Activated T-cell treated with anti-CD3 and anti-CD28 coated beads, Interleukin-2, amount 50 U/mL, for 24 hours (primary cell): ENCODE data around the gene GCLM.

Source experiments
- DNase-seq: peaks from one replicate; pipeline ENCODE4 v3.0.0-alpha.2; 2020
- H3K27ac Mint-ChIP-seq: 2 replicates; pipeline ENCODE4 v1.8.0; 2020; ENCODE audit warnings: mild to moderate bottlenecking, mixed read lengths
- H3K27me3 Mint-ChIP-seq: 2 replicates; pipeline ENCODE4 v1.8.0; 2020; ENCODE audit warnings: mixed read lengths
- H3K36me3 Mint-ChIP-seq: 2 replicates; pipeline ENCODE4 v1.8.0; 2020; ENCODE audit warnings: low read depth, mixed read lengths
- H3K4me1 Mint-ChIP-seq: 2 replicates; pipeline ENCODE4 v1.8.0; 2020; ENCODE audit warnings: low read depth, mixed read lengths
- H3K4me3 Mint-ChIP-seq: 2 replicates; pipeline ENCODE4 v1.8.0; 2020; ENCODE audit warnings: mild to moderate bottlenecking, moderate library complexity, mixed read lengths
- H3K9me3 Mint-ChIP-seq: 2 replicates; pipeline ENCODE4 v1.8.0; 2020; ENCODE audit warnings: mixed read lengths

GCLM gene

DNA sequence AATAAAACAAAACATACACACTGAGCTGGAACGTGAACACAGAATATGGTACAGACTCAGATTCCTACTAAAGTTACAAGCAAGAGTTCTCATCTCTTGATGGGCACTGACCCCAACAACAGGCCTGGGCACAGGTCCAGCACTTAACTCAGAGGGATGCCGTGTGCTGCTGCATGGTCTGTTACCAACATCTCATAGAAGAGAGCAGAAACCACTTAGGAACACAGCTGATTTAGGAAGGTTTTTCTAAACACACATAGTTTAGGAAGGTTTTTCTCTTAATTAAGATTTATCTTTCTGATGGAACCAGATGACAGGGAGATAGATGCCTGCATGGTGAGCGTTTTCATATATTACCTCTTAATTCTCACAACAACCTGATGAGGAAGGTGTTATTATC lies 1.5 kb downstream of the GCLM start:
- DNase-seq = no peak
- Mint-ChIP-seq H3K27me3 (no peaks in the 10 kb centered on the region), H3K9me3 (peaks cover 3% of the 10 kb centered on the region), H3K36me3 (peaks cover 11% of the 10 kb centered on the region), H3K27ac (peak overlapping the region; percentile 1), H3K4me1 (peaks cover 46% of the 10 kb centered on the region), H3K4me3 (peak overlapping the region; percentile 83)

DNA sequence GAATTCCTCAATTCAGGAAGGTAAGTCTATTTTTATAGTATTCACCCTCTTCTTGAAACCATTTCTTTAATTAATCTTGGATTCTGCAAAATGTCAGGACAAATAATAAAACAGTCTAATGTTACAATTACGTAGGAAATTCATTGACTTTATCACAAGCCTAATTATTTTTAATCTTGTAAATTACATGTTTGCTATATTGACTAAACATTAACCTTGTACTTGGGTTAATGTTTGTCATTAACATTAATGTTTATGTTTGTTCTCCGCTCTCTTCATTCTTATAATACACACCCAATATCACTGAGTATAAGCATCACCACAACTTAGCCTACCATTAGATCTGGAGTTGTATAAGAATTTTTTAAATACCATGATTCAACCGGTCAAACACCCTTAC lies 2.8 kb downstream of the GCLM start:
- Mint-ChIP-seq H3K27ac (no peak overlapping the region), H3K9me3 (peaks cover 3% of the 10 kb centered on the region), H3K4me3 (no peak overlapping the region)

DNA sequence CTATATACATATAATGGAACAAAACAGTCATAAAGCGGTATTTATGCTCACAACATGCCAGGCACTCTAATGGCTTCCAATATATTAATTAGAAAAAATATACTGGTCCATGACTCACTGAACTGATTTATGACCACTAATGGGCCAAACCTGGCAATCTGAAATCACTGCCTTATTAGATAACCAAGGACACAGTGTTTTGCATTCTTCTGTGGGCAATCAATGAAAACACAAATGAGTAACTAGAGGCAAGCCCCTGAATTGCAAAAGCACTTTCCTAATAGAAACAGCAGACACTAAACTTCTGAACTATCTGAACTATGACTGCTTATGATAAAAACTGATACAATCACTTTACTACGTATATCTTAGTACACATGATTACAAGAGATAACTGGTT lies 3.5 kb downstream of the GCLM start:
- Mint-ChIP-seq H3K4me3 (no peak overlapping the region), H3K9me3 (peaks cover 3% of the 10 kb centered on the region), H3K4me1 (peaks cover 47% of the 10 kb centered on the region), H3K27ac (peak overlapping the region; percentile 5), H3K36me3 (peaks cover 24% of the 10 kb centered on the region), H3K27me3 (no peaks in the 10 kb centered on the region)
- no peak for DNase-seq

More for the DNA sequence above, 2.8 kb downstream of the GCLM start:
- Mint-ChIP-seq H3K4me1 (peaks cover 46% of the 10 kb centered on the region), H3K36me3 (peaks cover 17% of the 10 kb centered on the region), H3K27me3 (no peaks in the 10 kb centered on the region)
- DNase-seq = no peak

DNA sequence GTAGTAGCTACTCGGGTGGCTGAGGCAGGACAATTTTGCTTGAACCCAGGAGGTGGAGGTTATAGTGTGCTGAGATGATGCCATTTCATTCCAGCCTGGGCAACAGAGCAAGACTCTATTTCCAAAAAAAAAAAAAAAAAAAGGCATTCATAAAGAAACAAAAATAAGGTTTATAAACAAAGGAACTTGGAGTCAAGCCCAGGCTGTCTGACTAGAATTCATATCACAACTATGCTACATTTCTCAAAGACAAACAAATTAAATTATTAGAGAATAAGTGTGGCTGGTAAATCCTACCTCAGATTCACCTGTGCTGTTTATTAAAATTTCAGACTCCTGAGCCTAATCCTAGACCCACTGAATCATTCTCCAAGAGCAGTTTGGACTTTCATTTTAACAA lies 4.2 kb downstream of the GCLM start:
- H3K4me1 Mint-ChIP-seq = peaks cover 47% of the 10 kb centered on the region
- peaks cover 29% of the 10 kb centered on the region for H3K36me3 Mint-ChIP-seq
- H3K27me3 Mint-ChIP-seq = no peaks in the 10 kb centered on the region
- peaks cover 1% of the 10 kb centered on the region for H3K9me3 Mint-ChIP-seq
- peak overlapping the region; percentile 22 for H3K27ac Mint-ChIP-seq
- no peak for DNase-seq
- H3K4me3 Mint-ChIP-seq = no peak overlapping the region

DNA sequence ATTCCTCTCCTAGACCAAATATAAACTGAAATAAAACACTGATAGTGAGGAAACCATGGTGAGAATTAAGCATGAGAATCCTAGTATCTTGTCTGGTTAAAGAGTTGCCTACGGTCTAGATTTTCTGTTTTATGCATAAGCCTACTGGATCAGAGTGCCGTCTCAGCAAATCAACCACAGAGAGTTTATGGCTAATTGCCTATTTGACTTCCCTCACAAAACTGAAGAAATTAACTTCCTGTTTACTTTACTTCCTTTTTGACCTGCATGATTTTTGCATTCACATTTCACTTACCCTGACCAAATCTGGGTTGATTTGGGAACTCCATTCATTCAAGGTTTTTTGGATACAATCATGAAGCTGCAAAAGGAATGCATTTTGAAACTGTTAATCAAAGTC lies 5.0 kb downstream of the GCLM start:
- Mint-ChIP-seq H3K9me3 (no peaks in the 10 kb centered on the region), H3K4me1 (peaks cover 46% of the 10 kb centered on the region), H3K36me3 (peaks cover 34% of the 10 kb centered on the region), H3K4me3 (no peak overlapping the region), H3K27ac (peak overlapping the region; percentile 15), H3K27me3 (no peaks in the 10 kb centered on the region)
- DNase-seq = no peak

DNA sequence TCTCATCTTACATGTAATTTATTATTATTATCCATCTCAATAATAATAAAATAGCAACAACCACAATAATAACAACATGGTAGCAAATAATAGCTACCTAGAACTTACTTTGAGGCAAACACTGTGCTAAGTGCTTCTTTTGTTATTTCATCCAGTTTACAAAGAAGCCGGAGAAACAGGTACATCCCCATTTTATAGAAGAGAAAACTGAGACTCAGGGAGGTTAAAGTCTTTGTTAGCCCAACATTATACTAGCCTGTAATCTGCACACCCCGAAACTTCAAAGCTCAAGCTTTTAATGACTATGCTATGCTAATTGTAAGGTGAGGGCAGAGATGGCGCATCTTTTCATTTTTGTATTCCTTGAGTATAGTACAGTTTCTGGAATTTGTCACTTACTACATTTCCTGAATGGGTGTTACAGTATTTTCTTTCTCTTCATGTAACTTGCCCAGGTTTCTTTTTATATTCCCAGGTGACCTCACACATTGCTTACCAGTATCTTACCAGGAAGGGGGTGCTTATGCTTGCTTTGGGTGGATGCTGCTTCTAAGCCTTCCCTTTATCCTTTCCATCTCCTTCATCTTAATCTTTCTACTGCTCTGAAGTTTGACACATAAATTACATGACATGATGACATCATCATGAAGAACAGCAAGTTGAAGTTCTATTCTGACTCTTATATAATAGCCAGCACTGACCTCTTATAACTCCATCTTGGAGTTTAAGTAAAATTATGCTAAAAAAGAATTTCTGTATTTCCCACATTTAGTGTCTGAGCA lies 8.3 kb downstream of the GCLM start:
- H3K27me3 Mint-ChIP-seq = no peaks in the 10 kb centered on the region
- no peak overlapping the region for H3K27ac Mint-ChIP-seq
- H3K36me3 Mint-ChIP-seq = peaks cover 54% of the 10 kb centered on the region
- no peaks in the 10 kb centered on the region for H3K9me3 Mint-ChIP-seq
- peaks cover 24% of the 10 kb centered on the region for H3K4me1 Mint-ChIP-seq
- H3K4me3 Mint-ChIP-seq = no peak overlapping the region
- DNase-seq = no peak

DNA sequence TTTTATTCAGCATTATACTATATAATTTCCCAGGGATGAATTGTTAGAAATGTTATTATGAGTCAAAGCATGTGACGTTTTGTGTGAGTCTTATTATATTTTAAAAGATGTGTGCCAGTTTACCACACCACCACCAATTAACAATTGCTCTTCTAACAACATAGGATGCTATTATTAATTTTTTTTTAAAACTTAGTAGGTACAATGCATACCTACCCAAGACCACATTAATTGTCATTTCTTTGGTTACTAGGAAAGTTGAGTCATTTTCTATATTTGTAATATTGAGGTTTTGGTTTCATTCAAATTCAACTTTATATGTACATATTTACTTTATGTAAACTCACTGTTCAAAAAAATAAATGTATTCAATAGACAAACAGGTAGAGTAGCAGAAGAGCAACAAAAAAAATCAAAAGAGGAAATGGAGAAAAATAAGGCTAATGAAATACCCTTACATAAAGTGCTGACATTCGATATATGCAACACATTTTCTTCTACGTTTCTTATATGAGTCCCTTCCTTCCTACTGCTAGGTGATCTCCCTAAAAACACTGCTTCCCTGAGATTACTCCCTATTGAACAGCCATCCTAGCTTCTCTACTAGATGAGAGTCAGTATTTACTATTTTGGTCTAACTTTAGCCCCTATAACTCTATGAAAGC lies 9.6 kb downstream of the GCLM start:
- no peaks in the 10 kb centered on the region for H3K27me3 Mint-ChIP-seq

DNA sequence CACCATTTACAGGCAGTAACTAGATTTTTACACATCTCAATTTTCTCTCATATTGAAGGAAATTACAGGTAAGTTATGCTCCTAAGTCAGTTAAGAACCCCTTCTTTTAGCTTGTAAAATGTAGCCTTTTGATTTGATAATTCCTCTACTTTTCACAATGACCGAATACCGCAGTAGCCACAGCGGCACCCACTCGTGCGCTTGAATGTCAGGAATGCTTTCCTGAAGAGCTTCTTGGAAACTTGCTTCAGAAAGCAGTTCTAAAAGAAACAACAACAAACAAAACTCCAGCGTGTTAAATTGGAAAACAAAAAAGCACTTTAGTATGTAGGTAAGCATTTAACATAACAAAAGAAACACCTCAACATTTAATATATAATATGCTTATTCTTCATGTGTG lies 20.3 kb downstream of the GCLM start:
- no peak for DNase-seq
- Mint-ChIP-seq H3K9me3 (no peaks in the 10 kb centered on the region), H3K4me3 (no peak overlapping the region), H3K27ac (no peak overlapping the region), H3K27me3 (no peaks in the 10 kb centered on the region), H3K36me3 (peaks cover 51% of the 10 kb centered on the region), H3K4me1 (no peaks in the 10 kb centered on the region)

More for the DNA sequence above, 9.6 kb downstream of the GCLM start:
- Mint-ChIP-seq H3K9me3 (no peaks in the 10 kb centered on the region), H3K4me1 (peaks cover 16% of the 10 kb centered on the region), H3K4me3 (no peak overlapping the region), H3K27ac (no peak overlapping the region), H3K36me3 (peaks cover 61% of the 10 kb centered on the region)
- no peak for DNase-seq

DNA sequence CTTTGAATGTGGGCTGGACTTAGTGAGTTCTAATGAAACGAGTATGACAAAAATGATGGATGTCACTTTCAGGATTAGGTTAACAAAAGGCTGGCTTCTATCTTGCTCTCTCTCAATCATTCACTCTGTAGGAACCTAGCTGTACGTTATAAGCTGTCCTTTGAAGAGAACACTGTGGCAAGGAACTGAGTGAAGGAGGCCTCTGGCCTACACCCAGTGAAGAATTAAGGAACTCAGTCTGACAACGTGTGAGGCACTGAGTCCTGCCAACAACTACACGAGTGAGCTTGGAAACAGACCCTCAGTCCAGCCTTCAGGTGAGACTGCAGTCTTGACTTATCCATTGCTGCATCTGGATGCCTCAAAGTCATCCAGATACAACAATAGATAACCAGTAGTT lies 27.0 kb downstream of the GCLM start:
- Mint-ChIP-seq H3K27me3 (no peaks in the 10 kb centered on the region), H3K9me3 (no peaks in the 10 kb centered on the region), H3K4me1 (peaks cover 25% of the 10 kb centered on the region), H3K27ac (no peak overlapping the region), H3K4me3 (no peak overlapping the region), H3K36me3 (peaks cover 39% of the 10 kb centered on the region)
- no peak for DNase-seq

DNA sequence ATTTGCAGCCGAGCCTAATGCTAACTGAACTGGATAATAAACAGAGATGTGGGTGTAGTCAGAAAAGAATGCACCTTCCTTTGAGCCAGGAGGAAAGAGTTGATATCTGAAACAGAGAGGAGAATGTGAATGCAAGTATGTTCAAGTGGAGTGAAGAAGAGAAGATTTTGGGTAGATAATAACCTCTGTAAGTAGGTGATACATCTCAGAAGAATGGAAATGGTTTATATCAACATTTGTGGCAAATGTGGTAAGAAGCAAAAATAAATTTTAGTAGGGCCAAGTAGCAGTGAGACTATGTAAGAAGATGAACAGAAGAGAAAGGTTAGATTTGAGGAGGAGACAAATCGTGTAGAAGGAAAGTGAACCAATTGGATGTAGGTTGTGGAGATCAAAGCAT lies 28.5 kb downstream of the GCLM start:
- Mint-ChIP-seq H3K4me3 (no peak overlapping the region), H3K27ac (peak overlapping the region; percentile 5), H3K27me3 (no peaks in the 10 kb centered on the region), H3K9me3 (no peaks in the 10 kb centered on the region), H3K36me3 (peaks cover 46% of the 10 kb centered on the region), H3K4me1 (peaks cover 36% of the 10 kb centered on the region)
- DNase-seq = no peak

DNA sequence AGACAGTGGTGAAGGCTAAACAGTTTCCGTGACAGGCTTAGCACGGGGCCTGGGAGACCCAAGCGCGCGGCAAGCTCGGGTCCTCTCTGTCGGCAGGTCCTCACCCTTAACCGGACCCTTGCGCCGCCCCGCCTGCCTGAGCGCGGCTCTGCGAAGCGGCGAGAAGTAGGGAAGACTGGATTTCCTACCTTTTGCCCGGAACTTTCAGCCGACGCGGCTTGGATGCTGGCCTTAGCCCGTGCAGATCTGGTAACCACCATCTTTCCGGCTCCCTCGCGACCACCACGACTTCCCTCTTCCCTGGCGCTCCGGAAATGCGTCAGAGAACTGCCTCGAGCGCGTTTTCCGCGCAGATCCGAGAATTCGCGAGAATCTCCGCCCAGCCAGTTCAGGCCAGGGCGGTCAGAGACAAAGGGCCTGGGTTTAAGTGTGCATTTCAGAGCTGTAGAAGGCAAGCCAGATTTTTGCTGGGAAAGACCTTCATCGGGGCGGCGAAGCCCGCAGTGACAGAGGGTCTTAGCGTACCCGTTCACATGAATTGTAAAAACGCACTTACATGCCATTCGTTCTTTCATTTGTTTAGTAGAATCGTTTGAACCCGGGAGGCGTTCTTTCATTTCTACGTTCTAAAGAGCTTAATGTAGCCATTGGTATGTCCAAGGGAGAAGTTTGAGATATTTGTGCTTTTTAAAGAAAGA lies 30.2 kb downstream of the GCLM start, which contains the start of gene DNTTIP2:
TSS of gene DNTTIP2 (minus strand) at position 318 of the 698 bp plus-strand sequence. CDS start at position 260, 58 bp downstream.
- Mint-ChIP-seq H3K36me3 (peaks cover 61% of the 10 kb centered on the region), H3K4me1 (peaks cover 52% of the 10 kb centered on the region)

DNA sequence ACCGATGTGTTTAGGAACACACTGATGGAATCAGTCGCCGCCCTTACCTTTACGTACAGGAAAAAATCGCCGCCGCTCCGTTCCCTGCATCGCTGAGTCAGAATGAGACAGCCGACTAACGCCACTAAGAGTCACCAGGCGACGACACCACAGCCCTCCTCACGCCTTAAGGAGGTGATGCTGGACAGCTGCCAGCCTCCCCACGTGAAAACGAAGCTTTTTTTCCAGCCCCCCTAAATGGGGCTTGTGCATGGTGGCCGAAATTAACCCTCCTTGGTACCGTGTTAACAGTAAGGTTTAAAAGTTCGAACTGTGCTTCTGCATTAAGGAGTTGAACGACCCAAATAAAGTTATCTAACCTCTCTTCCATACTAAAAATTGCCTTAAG lies 30.7 kb downstream of the GCLM start:
- DNase-seq = peak; percentile 70
- Mint-ChIP-seq H3K36me3 (peaks cover 63% of the 10 kb centered on the region), H3K27ac (peak overlapping the region; percentile 100), H3K9me3 (no peaks in the 10 kb centered on the region), H3K4me3 (peak overlapping the region; percentile 98), H3K4me1 (peaks cover 55% of the 10 kb centered on the region), H3K27me3 (no peaks in the 10 kb centered on the region)

More for the DNA sequence above, 30.2 kb downstream of the GCLM start, which contains the start of gene DNTTIP2:
- peak; percentile 91 for DNase-seq
- no peaks in the 10 kb centered on the region for H3K9me3 Mint-ChIP-seq
- no peaks in the 10 kb centered on the region for H3K27me3 Mint-ChIP-seq
- H3K27ac Mint-ChIP-seq = peak within 1 kb of the TSS; percentile 100
- H3K4me3 Mint-ChIP-seq = peak within 1 kb of the TSS; percentile 98

DNA sequence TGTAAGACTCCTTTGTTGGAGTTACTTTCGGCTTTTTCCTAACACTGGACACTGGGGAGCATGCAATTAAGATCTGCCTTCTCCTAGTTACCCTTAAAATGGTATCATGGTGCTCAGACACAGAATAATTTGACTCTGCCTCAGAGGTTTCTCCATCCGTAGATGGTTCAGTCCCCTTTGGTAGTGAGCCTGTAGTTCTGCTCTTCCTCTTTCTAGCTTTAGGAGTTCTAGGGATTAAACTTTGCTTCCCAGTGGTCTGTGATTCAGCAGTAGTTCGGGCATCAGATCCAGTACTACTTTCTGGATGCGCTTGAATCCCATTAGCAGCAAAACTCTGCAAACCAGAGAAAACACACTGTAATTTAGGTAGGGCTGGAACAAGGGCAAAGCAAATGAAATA lies 31.7 kb downstream of the GCLM start:
- Mint-ChIP-seq H3K27me3 (no peaks in the 10 kb centered on the region), H3K4me1 (peaks cover 52% of the 10 kb centered on the region), H3K9me3 (no peaks in the 10 kb centered on the region), H3K36me3 (peaks cover 66% of the 10 kb centered on the region), H3K4me3 (peak overlapping the region; percentile 98), H3K27ac (peak overlapping the region; percentile 100)
- no peak for DNase-seq

DNA sequence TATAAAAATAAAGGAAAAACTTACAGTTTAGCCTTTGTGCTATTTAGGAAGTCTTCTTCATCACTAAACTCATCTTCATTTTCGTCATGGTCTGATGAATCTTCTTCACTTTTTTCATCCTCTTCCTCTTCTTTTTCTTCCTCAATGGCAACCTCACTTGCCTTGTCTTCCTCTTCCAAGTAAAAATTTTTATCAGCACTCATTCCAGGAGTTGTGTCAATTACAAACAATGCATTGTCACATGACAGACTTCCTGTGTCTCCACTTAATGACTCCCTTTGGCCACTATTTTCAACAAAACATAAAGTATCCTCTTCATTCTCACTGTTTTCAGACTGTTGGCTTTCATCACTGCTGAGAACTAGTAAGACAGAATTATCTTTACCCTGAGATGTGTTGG lies 33.0 kb downstream of the GCLM start:
- H3K36me3 Mint-ChIP-seq = peaks cover 79% of the 10 kb centered on the region

More for the DNA sequence above, 33.0 kb downstream of the GCLM start:
- H3K9me3 Mint-ChIP-seq = no peaks in the 10 kb centered on the region
- DNase-seq = no peak
- H3K4me1 Mint-ChIP-seq = peaks cover 52% of the 10 kb centered on the region
- H3K27ac Mint-ChIP-seq = peak overlapping the region; percentile 100
- H3K27me3 Mint-ChIP-seq = no peaks in the 10 kb centered on the region
- H3K4me3 Mint-ChIP-seq = peak overlapping the region; percentile 98
